Activated CD4-positive, alpha-beta T cell treated with anti-CD3 and anti-CD28 coated beads, Interleukin-2, amount 10 ng/mL, durations not matched to agents 24 days and 14 days (primary cell): Measurements from ENCODE around the gene CD180. TPM values are rescaled to one million over a fixed set of nuclear protein-coding genes. Genes with fewer than 3 reads are reported as not detected.
A peak's percentile ranks its signal among the peaks of the same experiment; 100 is the strongest.

Experiments
- DNase-seq: peaks from one replicate; pipeline ENCODE4 v3.0.0; 2022
- H3K27ac Mint-ChIP-seq: one replicate; pipeline ENCODE4 v1.8.0; 2022; ENCODE audit warnings: mild to moderate bottlenecking, mixed read lengths
- H3K27me3 Mint-ChIP-seq: one replicate; pipeline ENCODE4 v1.8.0; 2022; ENCODE audit warnings: mixed read lengths
- H3K36me3 Mint-ChIP-seq: one replicate; pipeline ENCODE4 v1.8.0; 2022; ENCODE audit warnings: low read depth, mild to moderate bottlenecking, mixed read lengths
- H3K4me1 Mint-ChIP-seq: one replicate; pipeline ENCODE4 v1.8.0; 2021; ENCODE audit warnings: mixed read lengths
- H3K4me3 Mint-ChIP-seq: one replicate; pipeline ENCODE4 v1.8.0; 2022; ENCODE audit warnings: mild to moderate bottlenecking, moderate library complexity, mixed read lengths
- H3K9me3 Mint-ChIP-seq: one replicate; pipeline ENCODE4 v1.8.0; 2021; ENCODE audit warnings: mixed read lengths
- intact Hi-C: fragments of 100-400 bp; cut with micrococcal nuclease; formaldehyde crosslinking; loops from one replicate; pipeline ENCODE4 v1.15.1; 2023
- total RNA-seq: library from RNA; stranded (reverse); gene quantifications from 2 replicates; pipeline ENCODE4 v1.2.3, GENCODE V29; 2022

CD180 gene
- total RNA-seq, 1 donor from 2014 or later: 0.47 TPM

GRCh38 chr5:67170767-67171166, 25.8 kb downstream of the CD180 start:
- no peaks in the 10 kb centered on the region for H3K27me3 Mint-ChIP-seq
- DNase-seq: no peak
- peaks cover 9% of the 10 kb centered on the region for H3K9me3 Mint-ChIP-seq
- H3K4me1 Mint-ChIP-seq: peaks cover 28% of the 10 kb centered on the region
- intact Hi-C loops: no loop called here
- no peak overlapping the region for H3K27ac Mint-ChIP-seq
- no peak overlapping the region for H3K4me3 Mint-ChIP-seq
- peaks cover 18% of the 10 kb centered on the region for H3K36me3 Mint-ChIP-seq

- intact Hi-C loops: loop anchor here (5.0 to 10.0 kb wide), 6 partner anchors 166 to 1241 kb away; partner anchors contain the start of gene ERBIN
- peak overlapping the region; percentile 96 for H3K27ac Mint-ChIP-seq
- no peaks in the 10 kb centered on the region for H3K9me3 Mint-ChIP-seq
- H3K27me3 Mint-ChIP-seq: no peaks in the 10 kb centered on the region
- DNase-seq: no peak
- peaks cover 42% of the 10 kb centered on the region for H3K4me1 Mint-ChIP-seq
- peak overlapping the region; percentile 89 for H3K4me3 Mint-ChIP-seq
- peaks cover 31% of the 10 kb centered on the region for H3K36me3 Mint-ChIP-seq
These were observed 28.5 kb downstream of the CD180 start for GRCh38 chr5:67168069-67168468.

- peak overlapping the region; percentile 96 for H3K27ac Mint-ChIP-seq
- H3K4me3 Mint-ChIP-seq: peak overlapping the region; percentile 89
- peaks cover 39% of the 10 kb centered on the region for H3K36me3 Mint-ChIP-seq
- DNase-seq: peak; percentile 95
- H3K4me1 Mint-ChIP-seq: peaks cover 56% of the 10 kb centered on the region
- H3K27me3 Mint-ChIP-seq: no peaks in the 10 kb centered on the region
- H3K9me3 Mint-ChIP-seq: no peaks in the 10 kb centered on the region
- intact Hi-C loops: loop anchor here (1.0 to 10.0 kb wide), 10 partner anchors 9 to 1239 kb away; partner anchors contain the start of genes ERBIN and PIK3R1
These were observed 29.9 kb downstream of the CD180 start for GRCh38 chr5:67166460-67167285.

GRCh38 chr5:67165526-67166459, 30.8 kb downstream of the CD180 start:
- no peaks in the 10 kb centered on the region for H3K27me3 Mint-ChIP-seq
- H3K4me1 Mint-ChIP-seq: peaks cover 65% of the 10 kb centered on the region
- peak; percentile 96 for DNase-seq
- intact Hi-C loops: loop anchor here (1.0 to 10.0 kb wide), 10 partner anchors 8 to 1238 kb away; partner anchors contain the start of genes ERBIN and PIK3R1
- peak overlapping the region; percentile 96 for H3K27ac Mint-ChIP-seq
- no peaks in the 10 kb centered on the region for H3K9me3 Mint-ChIP-seq
- H3K36me3 Mint-ChIP-seq: peaks cover 41% of the 10 kb centered on the region
- H3K4me3 Mint-ChIP-seq: peak overlapping the region; percentile 89

- Mint-ChIP-seq H3K27ac (peak overlapping the region; percentile 96), H3K4me3 (peak overlapping the region; percentile 89), H3K36me3 (peaks cover 41% of the 10 kb centered on the region), H3K27me3 (no peaks in the 10 kb centered on the region), H3K4me1 (peaks cover 70% of the 10 kb centered on the region), H3K9me3 (no peaks in the 10 kb centered on the region)
- intact Hi-C loops: loop anchor here (5.0 to 10.0 kb wide), 6 partner anchors 163 to 1238 kb away; partner anchors contain the start of gene ERBIN
- peak; percentile 62 for DNase-seq
These were observed 31.6 kb downstream of the CD180 start for GRCh38 chr5:67164856-67165525.

- no peaks in the 10 kb centered on the region for H3K27me3 Mint-ChIP-seq
- peak; percentile 68 for DNase-seq
- peaks cover 75% of the 10 kb centered on the region for H3K4me1 Mint-ChIP-seq
- H3K9me3 Mint-ChIP-seq: no peaks in the 10 kb centered on the region
- H3K4me3 Mint-ChIP-seq: peak overlapping the region; percentile 89
- intact Hi-C loops: loop anchor here (10.0 kb wide), 1 partner anchor 609 kb away; no protein-coding TSS in a partner anchor
- peaks cover 41% of the 10 kb centered on the region for H3K36me3 Mint-ChIP-seq
- peak overlapping the region; percentile 96 for H3K27ac Mint-ChIP-seq
These were observed 32.6 kb downstream of the CD180 start for GRCh38 chr5:67163863-67164595.

GRCh38 chr5:67163231-67163756, 33.3 kb downstream of the CD180 start:
- Mint-ChIP-seq H3K27ac (peak overlapping the region; percentile 88), H3K9me3 (no peaks in the 10 kb centered on the region), H3K4me3 (peak overlapping the region; percentile 89), H3K27me3 (no peaks in the 10 kb centered on the region), H3K4me1 (peaks cover 73% of the 10 kb centered on the region), H3K36me3 (peaks cover 41% of the 10 kb centered on the region)
- intact Hi-C loops: loop anchor here (10.0 kb wide), 1 partner anchor 608 kb away; no protein-coding TSS in a partner anchor
- no peak for DNase-seq

GRCh38 chr5:67161767-67162166, 34.8 kb downstream of the CD180 start:
- Mint-ChIP-seq H3K36me3 (peaks cover 37% of the 10 kb centered on the region), H3K9me3 (no peaks in the 10 kb centered on the region), H3K27me3 (no peaks in the 10 kb centered on the region), H3K27ac (peak overlapping the region; percentile 88), H3K4me3 (peak overlapping the region; percentile 89), H3K4me1 (peaks cover 69% of the 10 kb centered on the region)
- intact Hi-C loops: loop anchor here (10.0 kb wide), 1 partner anchor 607 kb away; no protein-coding TSS in a partner anchor
- DNase-seq: peak; percentile 68

GRCh38 chr5:67160985-67161384, 35.6 kb downstream of the CD180 start:
- DNase-seq: peak; percentile 81
- intact Hi-C loops: loop anchor here (10.0 kb wide), 1 partner anchor 606 kb away; no protein-coding TSS in a partner anchor
- peak overlapping the region; percentile 88 for H3K27ac Mint-ChIP-seq

GRCh38 chr5:67160272-67160671, 36.3 kb downstream of the CD180 start:
- DNase-seq: no peak
- Mint-ChIP-seq H3K4me3 (peak overlapping the region; percentile 49), H3K4me1 (peaks cover 65% of the 10 kb centered on the region), H3K27ac (peak overlapping the region; percentile 66), H3K36me3 (peaks cover 35% of the 10 kb centered on the region), H3K9me3 (no peaks in the 10 kb centered on the region), H3K27me3 (no peaks in the 10 kb centered on the region)
- intact Hi-C loops: loop anchor here (10.0 kb wide), 1 partner anchor 605 kb away; no protein-coding TSS in a partner anchor

More at GRCh38 chr5:67160985-67161384, 35.6 kb downstream of the CD180 start:
- Mint-ChIP-seq H3K9me3 (no peaks in the 10 kb centered on the region), H3K27me3 (no peaks in the 10 kb centered on the region), H3K4me3 (peak overlapping the region; percentile 89), H3K4me1 (peaks cover 70% of the 10 kb centered on the region), H3K36me3 (peaks cover 37% of the 10 kb centered on the region)

GRCh38 chr5:67156976-67157583, 39.5 kb downstream of the CD180 start:
- Mint-ChIP-seq H3K27ac (peak overlapping the region; percentile 35), H3K27me3 (no peaks in the 10 kb centered on the region), H3K4me1 (peaks cover 47% of the 10 kb centered on the region), H3K4me3 (no peak overlapping the region), H3K36me3 (peaks cover 19% of the 10 kb centered on the region), H3K9me3 (no peaks in the 10 kb centered on the region)
- intact Hi-C loops: loop anchor here (1.0 kb wide), 2 partner anchors 9 to 52 kb away; no protein-coding TSS in a partner anchor
- DNase-seq: peak; percentile 84
